HG02943 (cell line): Measurements from ENCODE around the gene ABLIM1.

ENCODE experiments used
- ATAC-seq: cut with Tn5 transposase; IDR thresholded peaks from one replicate; pipeline ENCODE4 v1.9.1; 2021; ENCODE audit warnings: mild to moderate bottlenecking, low read depth, moderate library complexity; ENCODE audit not compliant: unreplicated experiment

Gene ABLIM1

GRCh38 chr10:114499630-114500190 is 158.4 kb downstream of the ABLIM1 start:
- no peak for ATAC-seq

- ATAC-seq = peak; percentile 26
Measured at GRCh38 chr10:114499116-114499515, 159.0 kb downstream of the ABLIM1 start.

GRCh38 chr10:114498413-114499111 is 159.5 kb downstream of the ABLIM1 start:
- peak; percentile 64 for ATAC-seq

GRCh38 chr10:114495303-114495702 is 162.8 kb downstream of the ABLIM1 start:
- no peak for ATAC-seq

- ATAC-seq = no peak
Measured at GRCh38 chr10:114492351-114493037, 165.6 kb downstream of the ABLIM1 start.

GRCh38 chr10:114491933-114492332 is 166.1 kb downstream of the ABLIM1 start:
- no peak for ATAC-seq

- ATAC-seq = no peak
Measured at GRCh38 chr10:114491419-114491818, 166.7 kb downstream of the ABLIM1 start.

- no peak for ATAC-seq
Measured at GRCh38 chr10:114489521-114490310, 168.4 kb downstream of the ABLIM1 start.

- ATAC-seq = no peak
Measured at GRCh38 chr10:114487815-114488536, 170.1 kb downstream of the ABLIM1 start.

GRCh38 chr10:114486938-114487814 is 170.9 kb downstream of the ABLIM1 start:
- no peak for ATAC-seq

- no peak for ATAC-seq
Measured at GRCh38 chr10:114485696-114486400, 172.2 kb downstream of the ABLIM1 start.

GRCh38 chr10:114483575-114483974 is 174.5 kb downstream of the ABLIM1 start:
- no peak for ATAC-seq

GRCh38 chr10:114482480-114483304 is 175.4 kb downstream of the ABLIM1 start:
- no peak for ATAC-seq

GRCh38 chr10:114481055-114481454 is 177.0 kb downstream of the ABLIM1 start:
- no peak for ATAC-seq

GRCh38 chr10:114479836-114480235 is 178.2 kb downstream of the ABLIM1 start:
- no peak for ATAC-seq

GRCh38 chr10:114479307-114479706 is 178.8 kb downstream of the ABLIM1 start:
- ATAC-seq = no peak

- ATAC-seq = no peak
Measured at GRCh38 chr10:114478281-114478680, 179.8 kb downstream of the ABLIM1 start.

GRCh38 chr10:114477285-114477684 is 180.8 kb downstream of the ABLIM1 start:
- ATAC-seq = no peak
